ENCODE results near the gene WDR7.

Gene WDR7

GRCh38 chr18:56727399-56727798, 76.2 kb downstream of the WDR7 start:
- H3K4me2 ChIP-seq (ENCODE audit: low read length), result no peak overlapping the region
- H3K9me3 ChIP-seq (ENCODE audit: low read length), result 0 out of 2 replicates have a peak, but pooled peaks cover 3% of the 10 kb centered on the region
- H3K4me3 ChIP-seq (ENCODE audit: low read depth, low read length, poor library complexity, severe bottlenecking), result no peak overlapping the region
- H3K4me1 ChIP-seq (ENCODE audit: insufficient read depth, low read length, severe bottlenecking), result no peaks in the 10 kb centered on the region
- H3K27me3 ChIP-seq (ENCODE audit: insufficient read depth, low read length), result no peaks in the 10 kb centered on the region
- no peaks in the 10 kb centered on the region for H3K9me2 ChIP-seq (ENCODE audit: low read depth, low read length)
- no peak for TF ChIP-seq CTCF (IDR thresholded peaks at IDR 0.05; ENCODE audit: low read length)
- no peak for TF ChIP-seq EZH2 (IDR thresholded peaks at IDR 0.05; ENCODE audit: borderline replicate concordance, low read length)
- peaks cover 4% of the 10 kb centered on the region for H3K36me3 ChIP-seq (ENCODE audit: insufficient read depth, low read length)
- H2AFZ ChIP-seq (ENCODE audit: low read length), result no peak overlapping the region
- H3K9ac ChIP-seq (ENCODE audit: low read length), result no peak overlapping the region
- no peaks in the 10 kb centered on the region for H3K79me2 ChIP-seq (ENCODE audit: insufficient read depth, low read length)
- no peak overlapping the region for H3K27ac ChIP-seq (ENCODE audit: low read depth, low read length, poor library complexity, severe bottlenecking)
- H4K20me1 ChIP-seq (ENCODE audit: insufficient read depth, low read length), result no peaks in the 10 kb centered on the region
- no peaks in the 10 kb centered on the region for H3F3A ChIP-seq (ENCODE audit: insufficient read depth, low read length)

GRCh38 chr18:56728741-56729140, 77.6 kb downstream of the WDR7 start:
- peaks cover 4% of the 10 kb centered on the region for H3K36me3 ChIP-seq (ENCODE audit: insufficient read depth, low read length)
- no peaks in the 10 kb centered on the region for H3F3A ChIP-seq (ENCODE audit: insufficient read depth, low read length)
- no peak overlapping the region for H3K4me3 ChIP-seq (ENCODE audit: low read depth, low read length, poor library complexity, severe bottlenecking)
- H3K9ac ChIP-seq (ENCODE audit: low read length), result no peak overlapping the region
- no peak overlapping the region for H2AFZ ChIP-seq (ENCODE audit: low read length)
- H3K79me2 ChIP-seq (ENCODE audit: insufficient read depth, low read length), result no peaks in the 10 kb centered on the region
- no peaks in the 10 kb centered on the region for H4K20me1 ChIP-seq (ENCODE audit: insufficient read depth, low read length)
- no peak overlapping the region for H3K4me2 ChIP-seq (ENCODE audit: low read length)
- H3K9me2 ChIP-seq (ENCODE audit: low read depth, low read length), result no peaks in the 10 kb centered on the region
- H3K9me3 ChIP-seq (ENCODE audit: low read length), result 0 out of 2 replicates have a peak, but pooled peaks cover 3% of the 10 kb centered on the region
- H3K27ac ChIP-seq (ENCODE audit: low read depth, low read length, poor library complexity, severe bottlenecking), result no peak overlapping the region
- no peaks in the 10 kb centered on the region for H3K4me1 ChIP-seq (ENCODE audit: insufficient read depth, low read length, severe bottlenecking)
- TF ChIP-seq EZH2 (IDR thresholded peaks at IDR 0.05; ENCODE audit: borderline replicate concordance, low read length), result no peak
- no peak for TF ChIP-seq CTCF (IDR thresholded peaks at IDR 0.05; ENCODE audit: low read length)
- H3K27me3 ChIP-seq (ENCODE audit: insufficient read depth, low read length), result no peaks in the 10 kb centered on the region

GRCh38 chr18:56738184-56738583, 87.0 kb downstream of the WDR7 start:
- Histone ChIP-seq H3K79me2 (ENCODE audit: insufficient read depth, low read length) (no peaks in the 10 kb centered on the region), H3K4me2 (ENCODE audit: low read length) (no peak overlapping the region), H3K9ac (ENCODE audit: low read length) (no peak overlapping the region), H3K4me3 (ENCODE audit: low read depth, low read length, poor library complexity, severe bottlenecking) (no peak overlapping the region), H3K27ac (ENCODE audit: low read depth, low read length, poor library complexity, severe bottlenecking) (no peak overlapping the region), H3F3A (ENCODE audit: insufficient read depth, low read length) (no peaks in the 10 kb centered on the region), H3K27me3 (ENCODE audit: insufficient read depth, low read length) (no peaks in the 10 kb centered on the region), H4K20me1 (ENCODE audit: insufficient read depth, low read length) (no peaks in the 10 kb centered on the region), H3K36me3 (ENCODE audit: insufficient read depth, low read length) (peaks cover 3% of the 10 kb centered on the region; the same call in 1 of the 2 replicates), H3K9me2 (ENCODE audit: low read depth, low read length) (no peaks in the 10 kb centered on the region), H3K4me1 (ENCODE audit: insufficient read depth, low read length, severe bottlenecking) (no peaks in the 10 kb centered on the region), H2AFZ (ENCODE audit: low read length) (no peak overlapping the region), H3K9me3 (ENCODE audit: low read length) (no peaks in the 10 kb centered on the region)
- no peak for TF ChIP-seq EZH2 (IDR thresholded peaks at IDR 0.05; ENCODE audit: borderline replicate concordance, low read length)
- TF ChIP-seq CTCF (IDR thresholded peaks at IDR 0.05; ENCODE audit: low read length), result no peak

All from OCI-LY1 (cell line).